HEK293T (cell line): ENCODE results near the gene DRAP1.

ENCODE experiments used
- ARNT ChIP-seq: fragments of 450-650 bp; IDR thresholded peaks from 2 replicates; pipeline ENCODE4 v1.6.1; 2017; ENCODE audit warnings: mild to moderate bottlenecking
- BHLHE40 ChIP-seq: fragments of 450-650 bp; IDR thresholded peaks from 2 replicates; pipeline ENCODE4 v1.6.1; 2016; ENCODE audit warnings: mild to moderate bottlenecking, moderate library complexity, borderline replicate concordance
- FOXK2 ChIP-seq: fragments of 450-650 bp; IDR thresholded peaks from 2 replicates; pipeline ENCODE4 v1.6.1; 2016; ENCODE audit warnings: mild to moderate bottlenecking
- LEF1 ChIP-seq: fragments of 450-650 bp; IDR thresholded peaks from 2 replicates; pipeline ENCODE4 v1.6.1; 2017; ENCODE audit warnings: mild to moderate bottlenecking, borderline replicate concordance
- PKNOX1 ChIP-seq: fragments of 450-650 bp; IDR thresholded peaks from 2 replicates; pipeline ENCODE4 v1.6.1; 2016
- SP1 ChIP-seq: fragments of 450-650 bp; IDR thresholded peaks from 2 replicates; pipeline ENCODE4 v1.6.1; 2017

GRCh38 chr11:65944767-65945166, 25.5 kb downstream of the DRAP1 start:
- TF ChIP-seq LEF1: no peak
- TF ChIP-seq PKNOX1: no peak
- no peak for TF ChIP-seq BHLHE40
- TF ChIP-seq FOXK2: no peak
- no peak for TF ChIP-seq ARNT
- TF ChIP-seq SP1: no peak
